ENCODE data around the gene GLRX5. TPM values are rescaled to one million over a fixed set of nuclear protein-coding genes. Genes with fewer than 3 reads are reported as not detected.

GLRX5 gene
- total and polyA plus RNA-seq, 10 donors: 18.2 to 48.4 (median 28.2) TPM

DNA sequence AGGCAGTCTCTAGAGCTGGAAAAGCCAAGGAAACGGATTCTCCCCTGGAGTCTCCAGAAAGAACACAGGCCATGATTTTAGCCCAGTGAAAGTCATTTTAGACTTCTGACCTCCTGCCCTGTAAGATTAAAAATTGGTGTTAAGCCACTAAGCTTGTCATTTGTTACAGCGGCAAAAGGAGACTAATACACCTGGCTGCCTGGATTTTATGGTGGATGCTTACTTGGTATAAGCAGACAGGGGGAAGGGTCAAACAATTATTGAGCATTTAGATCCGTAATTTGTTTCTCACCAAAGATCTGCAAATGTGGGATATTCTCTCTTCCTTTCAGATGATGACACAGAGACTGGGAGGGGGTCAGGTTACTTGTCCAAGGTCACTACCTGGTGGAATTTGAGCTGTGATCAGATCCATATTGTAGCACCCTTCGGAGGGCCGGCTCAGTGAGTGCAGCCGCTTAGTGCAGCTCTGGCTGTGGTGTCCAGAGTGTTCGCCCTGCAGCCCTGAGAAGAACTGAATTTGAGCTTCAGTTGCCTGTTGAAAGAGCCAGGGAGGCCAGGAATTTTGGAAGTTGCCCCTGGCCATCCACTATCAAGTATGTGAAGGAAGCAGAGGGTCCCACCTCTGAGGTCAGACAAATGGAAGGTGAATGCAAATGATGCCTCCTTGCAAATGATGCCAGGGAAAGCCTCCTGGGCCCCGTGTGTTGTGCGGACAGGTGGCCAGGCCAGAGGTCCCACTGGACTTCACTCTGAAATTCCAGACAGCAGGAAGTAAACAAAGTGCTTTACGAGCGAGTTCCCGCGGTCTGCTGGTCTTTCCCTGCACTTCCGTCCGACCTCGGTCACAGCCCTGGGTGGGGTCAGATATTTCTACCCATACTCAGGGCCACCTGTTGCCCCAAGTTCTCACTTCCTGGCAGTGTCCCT lies 15.1 kb downstream of the GLRX5 start:
- Histone ChIP-seq H3K4me3 (no peak overlapping the region), H3K36me3 (peaks cover 0 to 39% (median 0%) of the 10 kb centered on the region in 6 donors), H3K27ac (no peak overlapping the region), H3K27me3 (replicated peaks in 1 of 7) (no peaks in the 10 kb centered on the region), H3K4me1 (peaks cover 0 to 4% (median 0%) of the 10 kb centered on the region in 6 donors), H3K9me3 (no peaks in the 10 kb centered on the region)
- intact Hi-C loops (cut with DNase I; ENCODE audit: low total_unique reads): no loop called here
- no peak for DNase-seq
- TF ChIP-seq POLR2AphosphoS5 (IDR thresholded peaks at IDR 0.05): peak in 1 of 3 donors; percentile 14
- TF ChIP-seq, protein P1, sequence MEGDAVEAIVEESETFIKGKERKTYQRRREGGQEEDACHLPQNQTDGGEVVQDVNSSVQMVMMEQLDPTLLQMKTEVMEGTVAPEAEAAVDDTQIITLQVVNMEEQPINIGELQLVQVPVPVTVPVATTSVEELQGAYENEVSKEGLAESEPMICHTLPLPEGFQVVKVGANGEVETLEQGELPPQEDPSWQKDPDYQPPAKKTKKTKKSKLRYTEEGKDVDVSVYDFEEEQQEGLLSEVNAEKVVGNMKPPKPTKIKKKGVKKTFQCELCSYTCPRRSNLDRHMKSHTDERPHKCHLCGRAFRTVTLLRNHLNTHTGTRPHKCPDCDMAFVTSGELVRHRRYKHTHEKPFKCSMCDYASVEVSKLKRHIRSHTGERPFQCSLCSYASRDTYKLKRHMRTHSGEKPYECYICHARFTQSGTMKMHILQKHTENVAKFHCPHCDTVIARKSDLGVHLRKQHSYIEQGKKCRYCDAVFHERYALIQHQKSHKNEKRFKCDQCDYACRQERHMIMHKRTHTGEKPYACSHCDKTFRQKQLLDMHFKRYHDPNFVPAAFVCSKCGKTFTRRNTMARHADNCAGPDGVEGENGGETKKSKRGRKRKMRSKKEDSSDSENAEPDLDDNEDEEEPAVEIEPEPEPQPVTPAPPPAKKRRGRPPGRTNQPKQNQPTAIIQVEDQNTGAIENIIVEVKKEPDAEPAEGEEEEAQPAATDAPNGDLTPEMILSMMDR (IDR thresholded peaks at IDR 0.05 in 8 of 11, conservative IDR thresholded peaks at IDR 0.05 in 3 of 11): no peak
- 75 to 82% (median 77%) methylated on average over 16 of the region's 16 CpGs for WGBS, 5 donors

DNA sequence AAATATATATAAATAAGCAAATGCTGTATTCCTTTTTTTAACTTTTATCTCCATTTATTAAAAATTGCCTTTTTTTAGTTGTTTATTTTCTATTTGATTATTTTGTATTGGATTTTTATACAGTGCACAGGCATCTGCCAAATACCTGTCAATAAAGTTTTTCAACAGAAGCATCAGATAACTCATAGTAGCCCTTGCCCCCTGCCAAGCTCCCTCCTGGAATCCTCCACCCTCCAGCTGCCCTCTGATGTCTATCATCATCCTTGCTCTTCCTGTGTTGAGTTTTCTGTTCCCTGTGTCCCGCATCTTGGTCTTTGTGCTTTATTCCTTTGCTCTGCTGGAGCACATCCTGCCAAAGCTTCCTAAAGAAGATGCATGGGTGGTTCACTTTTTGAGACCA lies 16.6 kb downstream of the GLRX5 start:
- Histone ChIP-seq H3K4me1 (peaks cover 0 to 4% (median 0%) of the 10 kb centered on the region in 6 donors), H3K27ac (no peak overlapping the region), H3K27me3 (replicated peaks in 1 of 7) (no peaks in the 10 kb centered on the region), H3K9me3 (no peaks in the 10 kb centered on the region), H3K36me3 (peaks cover 0 to 24% (median 0%) of the 10 kb centered on the region in 6 donors), H3K4me3 (no peak overlapping the region)
- intact Hi-C loops (cut with DNase I; ENCODE audit: low total_unique reads): no loop called here
- WGBS, 5 donors: 88 to 100% (median 95%) methylated on average over 1 of the region's 1 CpG
- TF ChIP-seq POLR2AphosphoS5 (IDR thresholded peaks at IDR 0.05): no peak
- TF ChIP-seq, protein P1 (IDR thresholded peaks at IDR 0.05 in 8 of 11, conservative IDR thresholded peaks at IDR 0.05 in 3 of 11): no peak
- TF ChIP-seq POLR2A (IDR thresholded peaks at IDR 0.05): no peak
- DNase-seq: no peak

DNA sequence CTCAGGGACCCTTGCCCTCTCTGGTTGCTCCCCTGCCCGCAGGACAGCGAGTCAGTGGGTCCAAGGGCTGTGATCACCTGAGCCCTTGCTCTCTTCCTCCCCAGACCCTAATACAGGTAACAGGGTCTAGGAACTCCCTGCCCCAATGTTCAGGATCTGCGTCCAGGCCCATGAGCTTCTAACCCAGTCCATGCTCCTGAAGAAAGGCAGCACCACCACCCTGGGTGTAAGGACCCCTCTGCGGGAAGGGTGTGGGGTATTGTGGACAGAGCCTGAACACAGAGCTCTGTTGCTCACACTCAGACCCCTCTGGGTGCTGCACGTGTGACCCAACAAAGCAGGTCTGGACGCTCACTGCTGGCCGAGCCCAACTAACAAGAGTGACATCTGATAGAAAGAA lies 18.3 kb downstream of the GLRX5 start:
- WGBS, 5 donors: 88 to 94% (median 91%) methylated on average over 6 to 7 of the region's 7 CpGs
- H3K4me3 ChIP-seq: no peak overlapping the region
- H3K27ac ChIP-seq: no peak overlapping the region
- no peaks in the 10 kb centered on the region for H3K9me3 ChIP-seq
- H3K27me3 ChIP-seq (replicated peaks in 1 of 7): no peaks in the 10 kb centered on the region
- TF ChIP-seq POLR2A (IDR thresholded peaks at IDR 0.05) (no peak), POLR2AphosphoS5 (IDR thresholded peaks at IDR 0.05) (no peak)
- TF ChIP-seq, protein P1 (IDR thresholded peaks at IDR 0.05 in 8 of 11, conservative IDR thresholded peaks at IDR 0.05 in 3 of 11): no peak
- H3K4me1 ChIP-seq: peaks cover 0 to 4% (median 0%) of the 10 kb centered on the region in 6 donors
- DNase-seq: no peak
- intact Hi-C loops (cut with DNase I; ENCODE audit: low total_unique reads): no loop called here
- peaks cover 0 to 7% (median 0%) of the 10 kb centered on the region in 6 donors for H3K36me3 ChIP-seq

DNA sequence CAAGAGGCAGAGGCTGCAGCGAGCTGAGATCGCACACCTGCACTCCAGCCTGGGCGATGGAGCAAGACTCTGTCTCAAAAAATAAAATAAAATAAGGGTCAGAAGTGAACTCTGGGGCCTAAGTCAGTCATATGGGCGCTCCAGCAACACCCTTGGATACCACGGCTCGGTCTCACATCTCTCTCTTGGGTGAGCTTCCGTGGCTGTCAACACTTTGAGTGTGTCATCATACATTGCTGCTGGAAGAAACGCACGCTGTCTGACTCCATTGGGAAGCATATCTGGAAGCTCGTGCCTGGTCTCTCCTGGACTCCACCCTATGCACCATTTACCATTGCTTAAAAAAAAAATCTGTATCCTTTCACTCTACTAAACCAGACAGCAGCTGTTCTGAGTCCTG lies 20.2 kb downstream of the GLRX5 start:
- Histone ChIP-seq H3K4me3 (no peak overlapping the region), H3K36me3 (no peaks in the 10 kb centered on the region), H3K4me1 (peaks cover 0 to 4% (median 0%) of the 10 kb centered on the region in 6 donors), H3K27ac (no peak overlapping the region), H3K9me3 (no peaks in the 10 kb centered on the region), H3K27me3 (replicated peaks in 1 of 7) (no peaks in the 10 kb centered on the region)
- no peak for DNase-seq
- TF ChIP-seq POLR2A (IDR thresholded peaks at IDR 0.05) (no peak), POLR2AphosphoS5 (IDR thresholded peaks at IDR 0.05) (no peak)
- TF ChIP-seq, protein P1 (IDR thresholded peaks at IDR 0.05 in 8 of 11, conservative IDR thresholded peaks at IDR 0.05 in 3 of 11): no peak
- intact Hi-C loops (cut with DNase I; ENCODE audit: low total_unique reads): no loop called here
- WGBS, 5 donors: 83 to 97% (median 95%) methylated on average over 10 of the region's 10 CpGs

All from spleen (tissue), 11 donors.